Panc1 (cell line): ENCODE data around the gene DLG2. TPM values are rescaled to one million over a fixed set of nuclear protein-coding genes. Genes with fewer than 3 reads are reported as not detected.

Source experiments
- ATAC-seq: fragments of 200-7000 bp; cut with Tn5 transposase; 2 replicates; pipeline ENCODE4 v1.9.1; 2020; ENCODE audit warnings: mild to moderate bottlenecking, moderate library complexity
- BruUV-seq: library from RNA; stranded (reverse); fragments of 400-500 nt; replicated peaks from 2 replicates; lab custom pipeline; 2021; lab: Mats Ljungman, UMichigan
- CTCF ChIA-PET: fragments of 300-600 bp; sonication (Branson Sonifier 250); formaldehyde crosslinking; loops from one replicate; lab custom pipeline; 2022; ENCODE audit warnings: antibody characterized with exemption; lab: Charles Lee
- POLR2A ChIA-PET: fragments of 300-600 bp; sonication (Branson Sonifier 250); formaldehyde crosslinking; loops from one replicate; lab custom pipeline; 2022; ENCODE audit warnings: antibody characterized with exemption; lab: Charles Lee
- DNase-seq: peaks from one replicate; pipeline ENCODE4 v3.0.0-alpha.2; 2010; ENCODE audit warnings: low read depth, low spot score
- H3K27ac ChIP-seq: 2 replicates; pipeline ENCODE4 v1.5.1; 2011; ENCODE audit warnings: mild to moderate bottlenecking, low read length, inconsistent platforms
- H3K27me3 ChIP-seq: fragments of 200-500 bp; sonication (Bioruptor generic); 2 replicates; pipeline ENCODE4 v1.6.0; 2014; ENCODE audit warnings: low read length, inconsistent platforms; ENCODE audit not compliant: control insufficient read depth, insufficient read depth
- H3K36me3 ChIP-seq: fragments of 200-500 bp; sonication (Bioruptor generic); 2 replicates; pipeline ENCODE4 v1.5.1; 2014; ENCODE audit warnings: inconsistent platforms, mild to moderate bottlenecking, low read length, moderate library complexity; ENCODE audit not compliant: control insufficient read depth, insufficient read depth
- H3K4me1 ChIP-seq: 2 replicates; pipeline ENCODE4 v1.5.1; 2011; ENCODE audit warnings: inconsistent platforms, mild to moderate bottlenecking, low read length, moderate library complexity; ENCODE audit not compliant: control insufficient read depth, insufficient read depth
- H3K4me3 ChIP-seq, 2 experiments: 2 replicates each; pipeline ENCODE4 v1.5.1; 2011 to 2012; ENCODE audit warnings: low read depth in 2 of 2, low read length in 2 of 2, mild to moderate bottlenecking in 2 of 2, inconsistent platforms in 1 of 2, moderate library complexity in 1 of 2
- H3K9me3 ChIP-seq: fragments of 200-500 bp; sonication (Bioruptor generic); 2 replicates; pipeline ENCODE4 v1.5.1; 2014; ENCODE audit warnings: low read depth, mild to moderate bottlenecking, inconsistent platforms, low read length, moderate library complexity; ENCODE audit not compliant: control insufficient read depth, insufficient read depth
- CTCF ChIP-seq: fragments of 450-650 bp; IDR thresholded peaks from 2 replicates; pipeline ENCODE4 v1.5.1; 2017; ENCODE audit warnings: mild to moderate bottlenecking
- POLR2AphosphoS5 ChIP-seq: IDR thresholded peaks from 2 replicates; pipeline ENCODE4 v1.6.1; 2012; ENCODE audit warnings: mild to moderate bottlenecking, low read depth, low read length, moderate library complexity
- SIN3A ChIP-seq: IDR thresholded peaks from 2 replicates; pipeline ENCODE4 v1.6.1; 2012; ENCODE audit warnings: low read depth, mild to moderate bottlenecking, low read length, moderate library complexity, borderline replicate concordance; ENCODE audit not compliant: insufficient read depth
- TCF7L2 ChIP-seq: IDR thresholded peaks from 2 replicates; pipeline ENCODE4 v1.6.1; 2011; ENCODE audit warnings: mild to moderate bottlenecking, low read depth, low read length, inconsistent platforms
- in situ Hi-C: cut with HindIII; loops from 2 replicates; pipeline ENCODE4 v1.10.0; 2016; ENCODE audit warnings: low sequenced_read_pairs, low pct_unique_long_range_greater_than_20kb
- intact Hi-C: fragments of 100-400 bp; cut with micrococcal nuclease; formaldehyde crosslinking; loops from one replicate; pipeline ENCODE4 v1.10.0; 2022; ENCODE audit not compliant: unreplicated experiment
- total RNA-seq: library from RNA; stranded (reverse); gene quantifications from one replicate; pipeline ENCODE4 v1.2.1, GENCODE V29; 2021; ENCODE audit not compliant: unreplicated experiment
- TF ChIP-seq, protein P1 (sequence below), 2 experiments: IDR thresholded peaks; 2 replicates each; pipeline ENCODE4 v1.6.1; 2011 to 2012; ENCODE audit warnings: low read depth in 2 of 2, control low read depth in 1 of 2, low read length in 1 of 2, mild to moderate bottlenecking in 1 of 2, moderate library complexity in 1 of 2; ENCODE audit not compliant: insufficient read depth in 1 of 2

Gene DLG2
- total RNA-seq, 1 experiment from 2014 or later, result 4.2 TPM

DNA sequence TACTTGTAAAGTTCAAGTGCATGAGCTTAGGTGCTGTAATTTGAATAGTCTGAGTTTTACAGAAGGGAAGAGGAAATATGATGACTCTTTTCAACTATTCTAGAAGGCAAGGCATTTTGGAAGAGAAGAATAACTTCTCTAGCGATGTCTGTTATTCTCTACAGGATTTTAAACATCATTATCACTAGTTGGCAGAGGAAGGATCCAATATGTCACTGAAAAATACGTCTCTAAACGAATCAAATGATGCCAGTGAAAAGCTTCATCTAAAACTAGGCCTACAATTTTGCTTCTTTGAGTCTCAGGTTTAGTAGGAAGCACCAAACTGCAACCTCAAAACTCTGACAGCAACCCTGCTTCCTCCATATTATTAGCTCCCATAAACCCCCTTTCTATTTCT, 581.4 kb downstream of the DLG2 start:
- DNase-seq (no peak), ATAC-seq (no peak)
- no peak overlapping the region for H3K27ac ChIP-seq
- in situ Hi-C loops (no loop called here), intact Hi-C loops (no loop called here)
- H3K9me3 ChIP-seq, result no peaks in the 10 kb centered on the region
- H3K4me3 ChIP-seq, result no peak overlapping the region
- CTCF ChIA-PET, result no interaction called here
- no peaks in the 10 kb centered on the region for H3K27me3 ChIP-seq
- POLR2A ChIA-PET, result no interaction called here
- TF ChIP-seq POLR2AphosphoS5, result no peak
- no peak for TF ChIP-seq SIN3A
- no peak for TF ChIP-seq TCF7L2
- TF ChIP-seq CTCF, result no peak
- TF ChIP-seq, protein P1, sequence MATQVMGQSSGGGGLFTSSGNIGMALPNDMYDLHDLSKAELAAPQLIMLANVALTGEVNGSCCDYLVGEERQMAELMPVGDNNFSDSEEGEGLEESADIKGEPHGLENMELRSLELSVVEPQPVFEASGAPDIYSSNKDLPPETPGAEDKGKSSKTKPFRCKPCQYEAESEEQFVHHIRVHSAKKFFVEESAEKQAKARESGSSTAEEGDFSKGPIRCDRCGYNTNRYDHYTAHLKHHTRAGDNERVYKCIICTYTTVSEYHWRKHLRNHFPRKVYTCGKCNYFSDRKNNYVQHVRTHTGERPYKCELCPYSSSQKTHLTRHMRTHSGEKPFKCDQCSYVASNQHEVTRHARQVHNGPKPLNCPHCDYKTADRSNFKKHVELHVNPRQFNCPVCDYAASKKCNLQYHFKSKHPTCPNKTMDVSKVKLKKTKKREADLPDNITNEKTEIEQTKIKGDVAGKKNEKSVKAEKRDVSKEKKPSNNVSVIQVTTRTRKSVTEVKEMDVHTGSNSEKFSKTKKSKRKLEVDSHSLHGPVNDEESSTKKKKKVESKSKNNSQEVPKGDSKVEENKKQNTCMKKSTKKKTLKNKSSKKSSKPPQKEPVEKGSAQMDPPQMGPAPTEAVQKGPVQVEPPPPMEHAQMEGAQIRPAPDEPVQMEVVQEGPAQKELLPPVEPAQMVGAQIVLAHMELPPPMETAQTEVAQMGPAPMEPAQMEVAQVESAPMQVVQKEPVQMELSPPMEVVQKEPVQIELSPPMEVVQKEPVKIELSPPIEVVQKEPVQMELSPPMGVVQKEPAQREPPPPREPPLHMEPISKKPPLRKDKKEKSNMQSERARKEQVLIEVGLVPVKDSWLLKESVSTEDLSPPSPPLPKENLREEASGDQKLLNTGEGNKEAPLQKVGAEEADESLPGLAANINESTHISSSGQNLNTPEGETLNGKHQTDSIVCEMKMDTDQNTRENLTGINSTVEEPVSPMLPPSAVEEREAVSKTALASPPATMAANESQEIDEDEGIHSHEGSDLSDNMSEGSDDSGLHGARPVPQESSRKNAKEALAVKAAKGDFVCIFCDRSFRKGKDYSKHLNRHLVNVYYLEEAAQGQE (IDR thresholded peaks at IDR 0.05; ENCODE audit: insufficient read depth in 1 of 2, low read depth in 2 of 2, low read length in 1 of 2), result no peak
- BruUV-seq, result no TSS peak
- no peaks in the 10 kb centered on the region for H3K36me3 ChIP-seq
- H3K4me1 ChIP-seq, result no peaks in the 10 kb centered on the region

DNA sequence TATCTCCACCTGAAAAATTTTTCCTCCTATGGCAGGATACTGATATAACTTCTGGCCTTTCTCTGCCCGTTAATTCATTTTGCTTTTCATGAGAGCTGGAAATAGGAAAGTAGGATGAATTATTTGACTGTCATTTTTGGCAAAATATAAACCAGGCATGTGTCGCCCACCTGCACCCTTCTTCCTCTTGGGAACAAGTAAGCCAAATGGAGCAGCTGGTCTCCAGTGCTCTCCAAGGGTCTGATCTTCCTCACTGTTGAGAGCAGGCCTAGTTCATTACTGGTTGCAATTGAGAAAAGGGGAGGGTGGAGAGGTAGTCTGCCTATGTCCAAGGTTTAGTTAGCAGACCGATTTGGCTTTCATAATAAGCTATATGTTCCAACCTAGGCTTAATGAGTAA, 582.2 kb downstream of the DLG2 start:
- CTCF ChIA-PET, result no interaction called here
- no peaks in the 10 kb centered on the region for H3K4me1 ChIP-seq
- H3K27me3 ChIP-seq, result no peaks in the 10 kb centered on the region
- no peaks in the 10 kb centered on the region for H3K9me3 ChIP-seq
- H3K27ac ChIP-seq, result no peak overlapping the region
- ATAC-seq, result no peak
- DNase-seq, result no peak
- no peak overlapping the region for H3K4me3 ChIP-seq
- POLR2A ChIA-PET, result no interaction called here
- intact Hi-C loops (no loop called here), in situ Hi-C loops (no loop called here)
- BruUV-seq, result no TSS peak
- TF ChIP-seq, protein P1 (IDR thresholded peaks at IDR 0.05; ENCODE audit: insufficient read depth in 1 of 2, low read depth in 2 of 2, low read length in 1 of 2), result no peak
- TF ChIP-seq SIN3A (no peak), POLR2AphosphoS5 (no peak), TCF7L2 (no peak), CTCF (no peak)
- H3K36me3 ChIP-seq, result no peaks in the 10 kb centered on the region
